Thyroid gland (tissue), 4 donors: ENCODE results near the gene CNOT11. TPM values are rescaled to one million over a fixed set of nuclear protein-coding genes. Genes with fewer than 3 reads are reported as not detected.

Source experiments
- DNase-seq, 2 donors: peaks; one replicate each; pipeline ENCODE4 v3.0.0-alpha.2; 2019
- H3K27ac ChIP-seq, 3 donors: fragments of 200-600 bp; sonication (generic); 1 replicate in 2 of 3; 2 replicates in 1 of 3; pipeline ENCODE4 v1.5.1; 2016 to 2019; ENCODE audit warnings: mild to moderate bottlenecking in 1 of 3, moderate library complexity in 1 of 3
- H3K27me3 ChIP-seq: fragments of 200-600 bp; sonication (generic); one replicate; pipeline ENCODE4 v1.5.1; 2019
- H3K36me3 ChIP-seq, 2 donors: fragments of 200-600 bp; sonication (generic); one replicate each; pipeline ENCODE4 v1.5.1; 2016 to 2019
- H3K4me1 ChIP-seq, 2 donors: fragments of 200-600 bp; sonication (generic); one replicate each; pipeline ENCODE4 v1.5.1; 2017 to 2019
- H3K4me3 ChIP-seq, 3 donors: fragments of 200-600 bp; sonication (generic); replicated peaks in 1 of 3; 1 replicate in 2 of 3; 2 replicates in 1 of 3; pipeline ENCODE4 v1.5.1; 2016; ENCODE audit warnings: mild to moderate bottlenecking in 1 of 3
- H3K9me3 ChIP-seq: fragments of 200-600 bp; sonication (generic); one replicate; pipeline ENCODE4 v1.5.1; 2017
- CTCF ChIP-seq, 6 experiments: fragments of 200-600 bp in 3 of 6; fragments of 450-650 bp in 3 of 6; sonication (generic) in 3 of 6; IDR thresholded peaks; one replicate each; pipeline ENCODE4 v1.5.1; 2016 to 2019; ENCODE audit warnings: antibody characterized with exemption in 6 of 6, mild to moderate bottlenecking in 2 of 6, inconsistent platforms in 1 of 6, moderate library complexity in 1 of 6
- POLR2A ChIP-seq, 2 donors: fragments of 450-650 bp; IDR thresholded peaks; one replicate each; pipeline ENCODE4 v1.6.1; 2017; ENCODE audit warnings: antibody characterized with exemption in 2 of 2, mild to moderate bottlenecking in 2 of 2, moderate library complexity in 1 of 2
- WGBS, 2 donors: methylation state at CpG; one replicate each; pipeline ENCODE4 v1.1.5; 2017; 5-methylcytosine and 5-hydroxymethylcytosine counted together
- intact Hi-C: fragments of 100-400 bp; cut with DNase I; formaldehyde crosslinking; loops from one replicate; pipeline ENCODE4 v1.15.1; 2023
- total RNA-seq, 4 donors: library from RNA; depleted of rRNA; stranded (reverse); fragments of >200 nt; gene quantifications; one replicate each; pipeline ENCODE4 v1.2.3, GENCODE V29; 2016

CNOT11 gene
- total RNA-seq, 4 donors from 2014 or later, result 27.5 to 41.6 (median 37.4) TPM

- WGBS, 2 donors, result 96 to 100% methylated on average over 4 of the region's 4 CpGs
- TF ChIP-seq POLR2A (IDR thresholded peaks at IDR 0.05), result no peak
- no peak for TF ChIP-seq CTCF (IDR thresholded peaks at IDR 0.05)
- intact Hi-C loops, result no loop called here
- H3K27ac ChIP-seq, result no peak overlapping the region
- H3K4me1 ChIP-seq, result no peaks in the 10 kb centered on the region
- peaks cover 20 to 43% of the 10 kb centered on the region in 2 donors for H3K36me3 ChIP-seq
- no peaks in the 10 kb centered on the region for H3K9me3 ChIP-seq
- no peak for DNase-seq
- H3K27me3 ChIP-seq, result no peaks in the 10 kb centered on the region
- no peak overlapping the region for H3K4me3 ChIP-seq
These were observed 28.8 kb downstream of the CNOT11 start for GRCh38 chr2:101281482-101281881.

- H3K36me3 ChIP-seq, result peaks cover 27 to 49% of the 10 kb centered on the region in 2 donors
- 92 to 100% methylated on average over 3 of the region's 3 CpGs for WGBS, 2 donors
- H3K27ac ChIP-seq, result no peak overlapping the region
- intact Hi-C loops, result no loop called here
- no peaks in the 10 kb centered on the region for H3K27me3 ChIP-seq
- TF ChIP-seq POLR2A (IDR thresholded peaks at IDR 0.05), result no peak
- TF ChIP-seq CTCF (IDR thresholded peaks at IDR 0.05), result no peak
- no peak for DNase-seq
- H3K4me3 ChIP-seq, result no peak overlapping the region
- no peaks in the 10 kb centered on the region for H3K9me3 ChIP-seq
- no peaks in the 10 kb centered on the region for H3K4me1 ChIP-seq
These were observed 30.3 kb downstream of the CNOT11 start for GRCh38 chr2:101282980-101283379.

DNA sequence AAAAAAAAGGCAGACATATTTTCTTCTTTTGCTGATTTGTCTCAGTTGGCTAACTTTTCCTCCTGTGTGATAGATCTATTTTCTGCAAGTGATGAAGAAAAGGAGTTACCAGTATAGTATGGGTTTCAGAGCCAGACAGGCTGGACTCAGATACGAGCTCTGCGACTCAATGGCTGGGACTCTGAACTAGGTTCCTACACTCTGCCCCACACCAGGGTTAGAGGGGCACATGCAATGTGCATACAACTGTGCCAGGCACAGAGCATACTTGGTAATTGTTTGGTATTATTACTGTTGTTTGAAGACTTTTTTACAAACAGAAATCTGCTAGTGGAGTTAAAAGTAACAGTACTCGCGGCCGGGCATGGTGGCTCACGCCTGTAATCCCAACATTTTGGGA lies 34.0 kb downstream of the CNOT11 start:
- intact Hi-C loops, result no loop called here
- no peaks in the 10 kb centered on the region for H3K4me1 ChIP-seq
- no peak overlapping the region for H3K4me3 ChIP-seq
- peaks cover 22 to 45% of the 10 kb centered on the region in 2 donors for H3K36me3 ChIP-seq
- H3K9me3 ChIP-seq, result no peaks in the 10 kb centered on the region
- DNase-seq, result no peak
- 96 to 99% methylated on average over 6 of the region's 6 CpGs for WGBS, 2 donors
- H3K27ac ChIP-seq, result no peak overlapping the region
- TF ChIP-seq POLR2A (IDR thresholded peaks at IDR 0.05) (no peak), CTCF (IDR thresholded peaks at IDR 0.05) (no peak)
- H3K27me3 ChIP-seq, result no peaks in the 10 kb centered on the region

DNA sequence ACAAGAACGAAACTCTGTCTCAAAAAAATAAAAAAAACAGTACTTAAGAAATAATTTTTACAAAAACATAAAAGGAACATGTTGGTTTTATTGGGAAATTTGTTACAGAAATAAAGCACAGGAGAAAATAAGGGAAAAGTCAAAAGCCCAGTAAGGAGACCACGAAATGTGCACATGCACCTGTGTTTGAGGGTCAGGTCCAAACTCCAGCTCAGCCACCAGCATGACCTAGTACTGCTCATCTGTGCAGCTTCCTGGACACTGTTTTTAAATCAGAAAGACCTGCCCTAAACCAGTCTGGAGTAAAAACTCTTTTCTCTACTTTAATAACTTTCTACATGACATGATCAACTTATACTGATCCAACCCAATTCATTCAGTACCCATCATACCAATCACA lies 34.6 kb downstream of the CNOT11 start:
- TF ChIP-seq CTCF (IDR thresholded peaks at IDR 0.05) (no peak), POLR2A (IDR thresholded peaks at IDR 0.05) (no peak)
- H3K4me3 ChIP-seq, result no peak overlapping the region
- no peak overlapping the region for H3K27ac ChIP-seq
- H3K36me3 ChIP-seq, result peaks cover 17 to 39% of the 10 kb centered on the region in 2 donors
- no peaks in the 10 kb centered on the region for H3K4me1 ChIP-seq
- H3K9me3 ChIP-seq, result no peaks in the 10 kb centered on the region
- intact Hi-C loops, result no loop called here
- no peak for DNase-seq
- no peaks in the 10 kb centered on the region for H3K27me3 ChIP-seq
- 96% methylated on average over 2 of the region's 2 CpGs for WGBS, 2 donors

GRCh38 chr2:101290711-101291110 lies 38.0 kb downstream of the CNOT11 start:
- intact Hi-C loops, result no loop called here
- peaks cover 12 to 14% of the 10 kb centered on the region in 2 donors for H3K36me3 ChIP-seq

More at GRCh38 chr2:101290711-101291110, 38.0 kb downstream of the CNOT11 start:
- no peaks in the 10 kb centered on the region for H3K9me3 ChIP-seq
- H3K4me3 ChIP-seq, result no peak overlapping the region
- peaks cover 0 to 7% of the 10 kb centered on the region in 2 donors for H3K4me1 ChIP-seq
- DNase-seq, result no peak
- no peak overlapping the region for H3K27ac ChIP-seq
- TF ChIP-seq CTCF (IDR thresholded peaks at IDR 0.05), result no peak
- H3K27me3 ChIP-seq, result no peaks in the 10 kb centered on the region
